DMS153 treated with DMSO at 0.1 percent for 48 hours (cell line): Measurements from ENCODE around the gene MED8.

Source experiments
- DNase-seq: peaks from one replicate; lab custom pipeline; 2025; ENCODE audit not compliant: unreplicated experiment; lab: John Stamatoyannopoulos, UW

MED8 gene

DNA sequence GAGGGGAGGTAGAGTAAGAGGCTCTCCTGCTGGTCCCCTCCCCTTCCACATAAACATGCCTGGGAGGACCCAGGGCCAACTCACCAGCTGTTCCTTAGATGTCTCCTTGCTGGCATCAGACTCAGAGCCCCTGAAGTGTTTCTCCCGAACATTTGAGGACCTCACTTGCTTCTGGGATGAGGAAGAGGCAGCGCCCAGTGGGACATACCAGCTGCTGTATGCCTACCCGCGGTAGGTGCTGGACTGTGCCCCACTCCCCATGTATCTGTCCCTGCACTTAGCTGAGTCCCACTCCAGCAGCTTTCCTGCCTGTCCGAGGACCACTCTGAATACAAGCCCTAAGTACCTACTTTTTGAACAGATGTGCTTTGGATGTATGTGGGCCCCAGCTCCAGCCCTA lies 51.6 kb downstream of the MED8 start:
- no peak for DNase-seq

DNA sequence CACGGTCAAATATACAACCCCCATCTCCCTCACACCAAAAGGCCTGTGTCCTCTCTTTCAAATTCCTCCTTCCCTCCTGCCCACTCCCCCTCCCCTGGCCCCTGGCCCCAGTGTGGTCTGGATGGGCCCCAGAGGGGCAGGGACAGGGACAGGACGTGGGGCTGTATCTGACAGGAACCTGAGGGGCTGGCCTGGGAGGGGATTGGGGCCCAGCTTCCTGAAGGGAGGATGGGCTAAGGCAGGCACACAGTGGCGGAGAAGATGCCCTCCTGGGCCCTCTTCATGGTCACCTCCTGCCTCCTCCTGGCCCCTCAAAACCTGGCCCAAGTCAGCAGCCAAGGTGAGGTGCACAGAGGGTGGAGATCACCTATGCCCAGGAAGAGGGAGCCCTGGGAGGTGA lies 52.0 kb downstream of the MED8 start, which contains the start of gene MPL:
MPL (plus strand) TSS at position 231 of the 400 bp plus-strand sequence; CDS start at position 262, 31 bp downstream.
- no peak for DNase-seq

DNA sequence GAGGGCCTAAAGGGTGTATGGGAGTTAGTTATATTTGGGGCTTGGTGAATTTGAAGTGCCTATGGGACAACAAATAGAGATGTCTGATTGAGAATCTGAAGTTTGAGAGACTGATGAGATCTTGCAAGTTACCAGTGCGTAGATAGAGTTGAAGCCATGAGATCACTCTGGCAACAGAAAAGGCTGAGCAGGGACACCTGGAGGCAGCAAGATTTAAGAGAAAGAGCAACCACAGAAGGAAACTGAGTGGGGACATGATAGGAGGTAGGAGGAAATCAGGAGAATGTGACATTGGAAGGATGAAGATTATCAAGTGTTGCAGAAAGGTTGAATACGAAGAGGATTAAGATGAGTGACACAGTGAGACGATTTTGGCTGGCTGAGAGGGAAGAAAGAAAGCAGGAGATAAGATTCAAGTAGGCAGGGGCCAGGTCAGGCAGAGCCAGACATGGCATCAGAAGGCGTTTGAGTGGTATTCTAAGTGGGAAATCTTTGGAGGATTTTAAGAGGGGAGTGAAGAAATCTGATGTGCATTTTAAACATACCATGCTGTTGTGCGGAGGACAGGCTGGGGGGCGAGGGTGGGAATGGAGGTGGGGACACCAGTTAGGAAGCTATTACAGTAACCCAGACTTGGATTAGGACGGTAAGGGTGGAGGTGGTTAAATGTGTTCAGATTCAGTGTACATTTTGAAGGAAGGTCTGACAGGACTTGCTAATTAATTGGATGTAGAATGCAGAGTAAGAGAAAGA lies 55.0 kb downstream of the MED8 start:
- no peak for DNase-seq
